Vagina (tissue), 2 donors: ENCODE results near the gene GPN3. TPM values are rescaled to one million over a fixed set of nuclear protein-coding genes. Genes with fewer than 3 reads are reported as not detected.
"Not testable (repeated sequence)": the region's sequence is repeated elsewhere in the genome, so short reads cannot be mapped to it uniquely, and the experiment has no call there.

ENCODE experiments used
- DNase-seq, 2 donors: peaks; one replicate each; pipeline ENCODE4 v3.0.0-alpha.2; 2017; ENCODE audit errors: extremely low spot score in 2 of 2
- H3K27ac ChIP-seq: fragments of 200-600 bp; sonication (generic); one replicate; pipeline ENCODE4 v1.5.1; 2019
- H3K27me3 ChIP-seq: fragments of 200-600 bp; sonication (generic); one replicate; pipeline ENCODE4 v1.5.1; 2019
- H3K36me3 ChIP-seq, 2 donors: fragments of 200-600 bp; sonication (generic); one replicate each; pipeline ENCODE4 v1.5.1; 2017 to 2019
- H3K4me1 ChIP-seq: fragments of 200-600 bp; sonication (generic); one replicate; pipeline ENCODE4 v1.5.1; 2019
- H3K4me3 ChIP-seq, 2 donors: fragments of 200-600 bp; sonication (generic); 1 replicate in 1 of 2; 2 replicates in 1 of 2; pipeline ENCODE4 v1.5.1; 2016 to 2019
- H3K9me3 ChIP-seq: fragments of 200-600 bp; sonication (generic); one replicate; pipeline ENCODE4 v1.5.1; 2019
- POLR2A ChIP-seq, 2 donors: fragments of 450-650 bp; IDR thresholded peaks; one replicate each; pipeline ENCODE4 v1.6.1; 2017; ENCODE audit warnings: antibody characterized with exemption in 2 of 2, mild to moderate bottlenecking in 2 of 2, moderate library complexity in 2 of 2
- POLR2AphosphoS5 ChIP-seq, 2 donors: sonication (generic); formaldehyde crosslinking; IDR thresholded peaks; one replicate each; pipeline ENCODE4 v1.9.0; 2017; ENCODE audit warnings: antibody characterized with exemption in 2 of 2, mild to moderate bottlenecking in 2 of 2, low read depth in 1 of 2; ENCODE audit not compliant: insufficient read depth in 1 of 2
- intact Hi-C: fragments of 100-400 bp; cut with DNase I; formaldehyde crosslinking; loops from one replicate; pipeline ENCODE4 v1.15.1; 2023
- total RNA-seq: library from RNA; depleted of rRNA; stranded (reverse); fragments of >200 nt; gene quantifications from one replicate; pipeline ENCODE4 v1.2.3, GENCODE V29; 2016
- TF ChIP-seq, protein P1 (sequence below), 3 experiments: fragments of 450-650 bp in 2 of 3; fragments of 200-600 bp in 1 of 3; sonication (generic) in 1 of 3; IDR thresholded peaks; one replicate each; pipeline ENCODE4 v1.5.1; 2017 to 2019; ENCODE audit warnings: antibody characterized with exemption in 3 of 3, mild to moderate bottlenecking in 2 of 3, moderate library complexity in 2 of 3

The GPN3 gene
- total RNA-seq, 1 donor from 2014 or later, result 17.4 TPM

DNA sequence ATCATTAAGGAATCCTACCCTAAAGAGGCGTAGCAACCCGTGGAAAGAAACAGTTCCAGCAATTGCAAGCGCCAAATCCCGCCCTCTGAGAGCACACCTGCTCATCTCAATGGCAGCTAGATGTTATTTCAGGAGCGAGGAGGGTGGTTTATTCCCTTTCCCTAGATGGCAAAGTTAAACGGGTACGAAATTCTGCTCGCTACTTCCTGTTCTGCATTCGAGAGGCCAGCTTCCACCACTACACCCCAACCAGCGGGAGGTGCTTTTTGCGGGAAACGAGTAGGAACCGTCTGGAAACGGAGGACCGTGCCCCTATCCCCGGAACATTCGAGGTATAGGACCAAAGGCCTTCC is 33.3 kb upstream of the GPN3 start:
- intact Hi-C loops, result loop anchor here (10.0 kb wide), 1 partner anchor 47 kb away; the partner anchor contains the start of gene ARPC3
- Histone ChIP-seq H3K27me3 (no peaks in the 10 kb centered on the region), H3K36me3 (no peaks in the 10 kb centered on the region), H3K4me1 (peaks cover 38% of the 10 kb centered on the region), H3K4me3 (peak overlapping the region; percentile 86 to 97), H3K9me3 (no peaks in the 10 kb centered on the region), H3K27ac (peak overlapping the region; percentile 85)
- DNase-seq, result no peak
- TF ChIP-seq, protein P1, sequence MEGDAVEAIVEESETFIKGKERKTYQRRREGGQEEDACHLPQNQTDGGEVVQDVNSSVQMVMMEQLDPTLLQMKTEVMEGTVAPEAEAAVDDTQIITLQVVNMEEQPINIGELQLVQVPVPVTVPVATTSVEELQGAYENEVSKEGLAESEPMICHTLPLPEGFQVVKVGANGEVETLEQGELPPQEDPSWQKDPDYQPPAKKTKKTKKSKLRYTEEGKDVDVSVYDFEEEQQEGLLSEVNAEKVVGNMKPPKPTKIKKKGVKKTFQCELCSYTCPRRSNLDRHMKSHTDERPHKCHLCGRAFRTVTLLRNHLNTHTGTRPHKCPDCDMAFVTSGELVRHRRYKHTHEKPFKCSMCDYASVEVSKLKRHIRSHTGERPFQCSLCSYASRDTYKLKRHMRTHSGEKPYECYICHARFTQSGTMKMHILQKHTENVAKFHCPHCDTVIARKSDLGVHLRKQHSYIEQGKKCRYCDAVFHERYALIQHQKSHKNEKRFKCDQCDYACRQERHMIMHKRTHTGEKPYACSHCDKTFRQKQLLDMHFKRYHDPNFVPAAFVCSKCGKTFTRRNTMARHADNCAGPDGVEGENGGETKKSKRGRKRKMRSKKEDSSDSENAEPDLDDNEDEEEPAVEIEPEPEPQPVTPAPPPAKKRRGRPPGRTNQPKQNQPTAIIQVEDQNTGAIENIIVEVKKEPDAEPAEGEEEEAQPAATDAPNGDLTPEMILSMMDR (IDR thresholded peaks at IDR 0.05), result no peak
- TF ChIP-seq POLR2A (IDR thresholded peaks at IDR 0.05) (no peak), POLR2AphosphoS5 (IDR thresholded peaks at IDR 0.05; ENCODE audit: insufficient read depth in 1 of 2, low read depth in 1 of 2) (no peak)

DNA sequence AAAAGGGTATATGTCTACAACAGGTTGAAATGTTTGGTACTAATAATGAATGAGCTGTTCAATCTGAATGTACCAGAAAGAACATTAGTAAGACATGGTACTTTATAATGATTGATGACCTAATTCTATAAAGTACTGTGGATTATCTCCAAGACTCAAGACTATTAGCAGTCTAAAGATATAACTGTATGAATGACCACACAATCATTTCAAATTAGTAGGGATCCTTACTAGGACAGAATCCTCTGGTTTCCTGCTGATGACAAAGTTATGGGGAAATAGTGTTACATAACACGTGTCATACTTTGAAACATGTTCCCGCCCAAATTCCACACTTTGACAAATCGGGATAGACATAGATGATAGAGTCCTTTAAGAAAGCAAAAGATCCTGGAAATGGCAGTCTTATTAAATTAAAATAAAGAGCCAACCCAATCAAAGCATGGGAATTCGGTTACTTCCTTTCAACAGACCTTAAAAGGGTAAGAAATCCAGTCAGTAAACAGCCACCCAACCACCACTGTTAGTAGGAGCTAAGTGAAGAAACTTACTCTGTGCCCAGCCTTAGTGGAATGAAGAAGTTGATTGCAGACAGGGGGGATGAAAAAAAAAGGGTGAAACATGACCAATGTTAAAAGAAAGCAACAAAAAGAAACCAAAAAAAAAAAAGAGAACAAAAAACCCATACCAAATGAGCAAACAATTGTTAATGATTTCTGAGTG is 31.1 kb upstream of the GPN3 start:
- intact Hi-C loops, result no loop called here
- TF ChIP-seq POLR2A (IDR thresholded peaks at IDR 0.05), result no peak
- TF ChIP-seq, protein P1 (IDR thresholded peaks at IDR 0.05), result no peak
- TF ChIP-seq POLR2AphosphoS5 (IDR thresholded peaks at IDR 0.05; ENCODE audit: insufficient read depth in 1 of 2, low read depth in 1 of 2), result peak in 1 of 2 donors; percentile 59
- H3K27me3 ChIP-seq, result no peaks in the 10 kb centered on the region
- no peak overlapping the region for H3K4me3 ChIP-seq
- H3K36me3 ChIP-seq, result peaks cover 0 to 18% of the 10 kb centered on the region in 2 donors
- no peaks in the 10 kb centered on the region for H3K9me3 ChIP-seq
- no peak overlapping the region for H3K27ac ChIP-seq
- peaks cover 38% of the 10 kb centered on the region for H3K4me1 ChIP-seq
- DNase-seq, result no peak

DNA sequence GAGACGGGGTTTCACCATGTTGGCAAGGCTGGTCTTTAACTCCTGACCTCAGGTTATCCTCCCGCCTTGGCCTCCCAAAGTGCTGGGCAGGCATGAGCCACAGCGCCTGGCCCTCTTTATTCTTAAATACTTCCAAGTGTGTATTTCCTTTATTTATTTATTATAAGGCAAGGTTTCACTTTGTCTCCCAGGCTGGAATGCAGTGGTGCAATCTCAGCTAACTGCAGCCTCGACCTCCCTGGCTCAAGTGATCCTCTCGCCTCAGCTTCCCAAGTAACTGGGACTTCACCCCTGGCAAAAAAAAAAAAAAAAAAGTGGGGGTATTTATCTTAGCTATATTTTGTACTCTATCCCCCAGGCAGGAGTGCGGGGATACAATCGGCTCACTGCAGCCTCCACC is 7.4 kb upstream of the GPN3 start:
- Histone ChIP-seq H3K27ac (no peak overlapping the region), H3K36me3 (no peaks in the 10 kb centered on the region), H3K4me1 (no peaks in the 10 kb centered on the region), H3K27me3 (no peaks in the 10 kb centered on the region), H3K4me3 (no peak overlapping the region), H3K9me3 (no peaks in the 10 kb centered on the region)
- no peak for TF ChIP-seq POLR2A (IDR thresholded peaks at IDR 0.05)
- TF ChIP-seq POLR2AphosphoS5 (IDR thresholded peaks at IDR 0.05; ENCODE audit: insufficient read depth in 1 of 2, low read depth in 1 of 2), result no peak
- TF ChIP-seq, protein P1 (IDR thresholded peaks at IDR 0.05), result no peak
- intact Hi-C loops, result no loop called here
- DNase-seq, result no peak

DNA sequence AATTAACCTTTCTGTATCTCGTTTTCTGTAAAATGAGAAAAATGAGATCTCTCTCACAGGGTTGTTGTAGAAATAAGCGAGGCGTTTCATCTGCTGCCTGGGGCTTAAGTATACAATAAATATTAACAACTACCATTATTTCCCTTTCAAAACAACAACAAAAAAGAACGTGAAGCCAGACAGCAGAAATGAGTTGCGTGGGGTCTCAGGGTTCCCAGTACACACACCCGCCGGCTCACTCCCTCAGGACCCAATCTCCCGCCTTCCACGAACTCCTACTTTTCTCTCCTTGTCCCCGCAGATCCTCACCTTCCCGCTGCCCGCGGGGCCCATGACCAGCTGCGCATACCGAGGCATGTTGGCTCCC is 227 bp downstream of the GPN3 start:
- Histone ChIP-seq H3K27ac (peak overlapping the region; percentile 96), H3K9me3 (no peaks in the 10 kb centered on the region), H3K4me3 (peak overlapping the region; percentile 72 to 90), H3K36me3 (peaks cover 0 to 15% of the 10 kb centered on the region in 2 donors), H3K4me1 (peaks cover 30% of the 10 kb centered on the region), H3K27me3 (no peaks in the 10 kb centered on the region)
- TF ChIP-seq POLR2AphosphoS5 (IDR thresholded peaks at IDR 0.05; ENCODE audit: insufficient read depth in 1 of 2, low read depth in 1 of 2) (no peak), POLR2A (IDR thresholded peaks at IDR 0.05) (no peak)
- TF ChIP-seq, protein P1 (IDR thresholded peaks at IDR 0.05), result no peak
- intact Hi-C loops, result no loop called here
- no peak for DNase-seq

DNA sequence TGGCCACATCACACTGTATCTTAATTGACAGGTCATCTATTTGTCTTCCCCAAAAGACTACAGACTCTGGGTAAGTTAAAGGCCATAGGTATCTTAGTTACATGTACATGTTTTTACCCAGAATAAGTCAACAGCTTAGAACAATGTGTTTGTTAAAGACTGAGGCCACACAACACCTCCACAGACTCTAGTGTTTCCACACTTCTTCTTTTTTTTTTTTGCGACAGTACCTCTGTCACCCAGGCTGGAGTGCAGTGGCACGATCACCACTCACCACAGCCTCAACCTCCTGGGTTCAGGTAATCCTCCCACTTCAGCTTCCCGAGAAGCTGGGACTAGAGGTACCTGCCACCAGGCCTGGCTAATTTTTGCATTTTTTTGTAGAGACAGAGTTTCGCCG is 1.3 kb downstream of the GPN3 start:
- intact Hi-C loops, result no loop called here
- Histone ChIP-seq H3K9me3 (no peaks in the 10 kb centered on the region), H3K36me3 (peaks cover 0 to 20% of the 10 kb centered on the region in 2 donors), H3K4me1 (peaks cover 30% of the 10 kb centered on the region), H3K4me3 (peak overlapping the region in 1 of 2 donors; percentile 90), H3K27ac (no peak overlapping the region), H3K27me3 (no peaks in the 10 kb centered on the region)
- TF ChIP-seq, protein P1 (IDR thresholded peaks at IDR 0.05), result no peak
- TF ChIP-seq POLR2A (IDR thresholded peaks at IDR 0.05) (no peak), POLR2AphosphoS5 (IDR thresholded peaks at IDR 0.05; ENCODE audit: insufficient read depth in 1 of 2, low read depth in 1 of 2) (no peak)
- DNase-seq, result no peak

DNA sequence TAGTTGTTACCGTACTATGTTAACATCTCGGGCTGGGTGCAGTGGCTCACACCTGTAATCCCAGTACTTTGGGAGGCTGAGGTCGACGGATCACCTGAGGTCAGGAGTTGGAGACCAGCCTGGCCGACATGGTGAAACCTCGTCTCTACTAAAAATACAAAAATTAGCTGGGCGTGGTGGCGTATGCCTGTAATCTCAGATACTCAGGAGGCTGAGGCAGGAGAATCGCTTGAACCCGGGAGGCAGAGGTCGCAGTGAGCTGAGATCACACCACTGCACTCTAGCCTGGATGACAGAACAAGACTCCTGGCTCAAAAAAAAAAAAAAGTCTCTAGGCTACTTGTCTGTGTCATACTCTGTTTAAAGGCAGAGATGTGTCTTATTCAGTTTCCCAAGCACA is 2.3 kb downstream of the GPN3 start:
- H3K4me3 ChIP-seq, DNase-seq, intact Hi-C loops, H3K9me3 ChIP-seq, H3K27ac ChIP-seq, H3K27me3 ChIP-seq: not testable (repeated sequence)
- peaks cover 30% of the 10 kb centered on the region for H3K4me1 ChIP-seq
- peaks cover 0 to 20% of the 10 kb centered on the region in 2 donors for H3K36me3 ChIP-seq
